PFSK-1 (cell line): ENCODE results near the gene C5.

Experiments used
- FOXP2 ChIP-seq: optimal IDR thresholded peaks from 2 replicates; pipeline ENCODE3; 2011; ENCODE audit warnings: borderline replicate concordance, control low read depth, inconsistent platforms; ENCODE audit not compliant: insufficient read depth; ENCODE audit errors: extremely low read length, extremely low read depth
- POLR2AphosphoS5 ChIP-seq: IDR thresholded peaks from 2 replicates; pipeline ENCODE4 v1.6.1; 2012; ENCODE audit warnings: low read depth, mild to moderate bottlenecking, control low read depth, low read length, moderate library complexity
- SIN3A ChIP-seq: IDR thresholded peaks from 2 replicates; pipeline ENCODE4 v1.6.1; 2012; ENCODE audit warnings: mild to moderate bottlenecking, low read length, moderate library complexity, borderline replicate concordance; ENCODE audit not compliant: insufficient read depth
- TAF1 ChIP-seq: IDR thresholded peaks from 2 replicates; pipeline ENCODE4 v1.6.1; 2012; ENCODE audit warnings: low read length, control low read depth, borderline replicate concordance; ENCODE audit not compliant: insufficient read depth
- TF ChIP-seq, protein P1 (sequence below), 2 experiments: IDR thresholded peaks; 2 replicates each; pipeline versions ENCODE4 v1.6.1 to v1.8.0; 2011 to 2012; ENCODE audit warnings: low read depth in 2 of 2, low read length in 2 of 2, control low read depth in 1 of 2, inconsistent platforms in 1 of 2, mild to moderate bottlenecking in 1 of 2, moderate library complexity in 1 of 2; ENCODE audit not compliant: insufficient read depth in 1 of 2

C5 gene

DNA sequence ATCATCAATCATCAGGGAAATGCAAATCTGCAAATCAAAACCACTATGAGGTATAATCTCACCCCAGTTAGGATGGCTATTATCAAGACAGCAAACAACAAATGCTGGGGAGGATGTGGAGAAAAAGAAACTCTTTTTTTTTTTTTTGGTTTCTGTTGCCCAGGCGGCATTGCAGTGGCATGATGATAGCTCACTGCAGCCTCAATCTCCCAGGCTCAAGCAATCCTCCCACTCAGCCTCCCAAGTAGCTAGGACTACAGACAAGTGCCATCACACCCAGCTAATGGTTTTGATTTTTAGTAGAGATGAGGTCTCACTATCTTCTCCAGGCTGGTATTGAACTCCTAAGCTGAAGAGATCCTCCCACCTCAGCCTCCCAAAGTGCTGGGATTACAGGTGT lies 19.3 kb upstream of the C5 start:
- no peak for TF ChIP-seq TAF1
- TF ChIP-seq POLR2AphosphoS5, result no peak
- TF ChIP-seq SIN3A, result no peak
- TF ChIP-seq, protein P1, sequence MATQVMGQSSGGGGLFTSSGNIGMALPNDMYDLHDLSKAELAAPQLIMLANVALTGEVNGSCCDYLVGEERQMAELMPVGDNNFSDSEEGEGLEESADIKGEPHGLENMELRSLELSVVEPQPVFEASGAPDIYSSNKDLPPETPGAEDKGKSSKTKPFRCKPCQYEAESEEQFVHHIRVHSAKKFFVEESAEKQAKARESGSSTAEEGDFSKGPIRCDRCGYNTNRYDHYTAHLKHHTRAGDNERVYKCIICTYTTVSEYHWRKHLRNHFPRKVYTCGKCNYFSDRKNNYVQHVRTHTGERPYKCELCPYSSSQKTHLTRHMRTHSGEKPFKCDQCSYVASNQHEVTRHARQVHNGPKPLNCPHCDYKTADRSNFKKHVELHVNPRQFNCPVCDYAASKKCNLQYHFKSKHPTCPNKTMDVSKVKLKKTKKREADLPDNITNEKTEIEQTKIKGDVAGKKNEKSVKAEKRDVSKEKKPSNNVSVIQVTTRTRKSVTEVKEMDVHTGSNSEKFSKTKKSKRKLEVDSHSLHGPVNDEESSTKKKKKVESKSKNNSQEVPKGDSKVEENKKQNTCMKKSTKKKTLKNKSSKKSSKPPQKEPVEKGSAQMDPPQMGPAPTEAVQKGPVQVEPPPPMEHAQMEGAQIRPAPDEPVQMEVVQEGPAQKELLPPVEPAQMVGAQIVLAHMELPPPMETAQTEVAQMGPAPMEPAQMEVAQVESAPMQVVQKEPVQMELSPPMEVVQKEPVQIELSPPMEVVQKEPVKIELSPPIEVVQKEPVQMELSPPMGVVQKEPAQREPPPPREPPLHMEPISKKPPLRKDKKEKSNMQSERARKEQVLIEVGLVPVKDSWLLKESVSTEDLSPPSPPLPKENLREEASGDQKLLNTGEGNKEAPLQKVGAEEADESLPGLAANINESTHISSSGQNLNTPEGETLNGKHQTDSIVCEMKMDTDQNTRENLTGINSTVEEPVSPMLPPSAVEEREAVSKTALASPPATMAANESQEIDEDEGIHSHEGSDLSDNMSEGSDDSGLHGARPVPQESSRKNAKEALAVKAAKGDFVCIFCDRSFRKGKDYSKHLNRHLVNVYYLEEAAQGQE (IDR thresholded peaks at IDR 0.05; ENCODE audit: insufficient read depth in 1 of 2, low read depth in 2 of 2, low read length in 2 of 2), result no peak
- TF ChIP-seq FOXP2, result no peak

DNA sequence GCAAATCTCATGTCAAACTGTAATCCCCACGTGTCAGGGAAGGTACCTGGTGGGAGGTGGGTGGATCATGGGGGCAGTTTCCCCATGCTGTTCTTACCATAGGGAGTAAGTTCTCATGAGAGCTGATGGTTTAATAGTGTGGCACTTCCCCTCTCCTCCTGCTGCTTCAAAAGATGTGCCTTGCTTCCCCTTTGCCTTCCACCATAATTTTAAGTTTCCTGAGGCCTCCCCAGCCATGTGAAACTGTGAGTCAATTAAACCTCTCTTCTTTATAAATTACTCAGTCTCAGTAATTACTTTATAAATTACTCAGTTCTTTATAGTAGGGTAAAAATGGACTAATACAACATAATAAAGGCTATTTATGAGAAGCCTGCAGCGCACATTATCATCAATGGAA lies 17.6 kb upstream of the C5 start:
- TF ChIP-seq TAF1 (no peak), POLR2AphosphoS5 (no peak), SIN3A (no peak), FOXP2 (no peak)
- TF ChIP-seq, protein P1 (IDR thresholded peaks at IDR 0.05; ENCODE audit: insufficient read depth in 1 of 2, low read depth in 2 of 2, low read length in 2 of 2), result no peak

DNA sequence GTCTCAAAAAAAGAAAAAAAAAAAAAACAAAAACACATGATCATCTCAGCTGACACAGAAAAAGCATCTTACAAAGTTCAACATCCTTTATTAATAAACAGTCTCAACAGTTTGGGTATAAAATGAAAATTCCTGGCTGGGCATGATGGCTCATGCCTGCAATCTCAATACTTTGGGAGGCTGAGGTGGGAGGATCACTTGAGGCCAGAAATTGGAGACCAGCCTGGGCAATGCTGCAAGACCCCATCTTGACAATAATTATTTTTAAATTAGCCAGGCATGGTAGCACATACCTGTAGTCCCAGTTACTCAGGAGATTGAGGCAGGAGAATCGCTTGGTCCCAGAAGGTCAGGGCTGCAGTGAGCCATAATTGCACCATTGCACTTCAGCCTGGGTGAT lies 16.8 kb upstream of the C5 start:
- TF ChIP-seq FOXP2, result no peak
- TF ChIP-seq TAF1, result no peak
- TF ChIP-seq, protein P1 (IDR thresholded peaks at IDR 0.05; ENCODE audit: insufficient read depth in 1 of 2, low read depth in 2 of 2, low read length in 2 of 2), result no peak
- no peak for TF ChIP-seq SIN3A
- no peak for TF ChIP-seq POLR2AphosphoS5

- TF ChIP-seq TAF1 (no peak), POLR2AphosphoS5 (no peak), FOXP2 (no peak), SIN3A (no peak)
- TF ChIP-seq, protein P1 (IDR thresholded peaks at IDR 0.05; ENCODE audit: insufficient read depth in 1 of 2, low read depth in 2 of 2, low read length in 2 of 2), result no peak
Observed at GRCh38 chr9:121059998-121060636, 10.0 kb upstream of the C5 start.

- TF ChIP-seq FOXP2 (no peak), SIN3A (no peak), POLR2AphosphoS5 (no peak)
Observed at GRCh38 chr9:121059513-121059912, 9.4 kb upstream of the C5 start.
